Stimulated activated memory B cell treated with anti-CD40 and anti-IgM and Interleukin-4, amounts not matched to agents 10 μg/mL and 1 μg/mL and 100 μg/mL, for 72 hours (primary cell): Measurements from ENCODE around the gene POU2AF1.

Experiments
- ATAC-seq: fragments of 150-1000 bp; cut with Tn5 transposase; 2 replicates; pipeline ENCODE4 v1.10.0; 2021
- H3K27ac Mint-ChIP-seq: one replicate; pipeline ENCODE4 v1.8.0; 2022; ENCODE audit warnings: mild to moderate bottlenecking, mixed read lengths
- H3K27me3 Mint-ChIP-seq: one replicate; pipeline ENCODE4 v1.8.0; 2022; ENCODE audit warnings: mixed read lengths
- H3K36me3 Mint-ChIP-seq: one replicate; pipeline ENCODE4 v1.8.0; 2022; ENCODE audit warnings: mixed read lengths
- H3K4me1 Mint-ChIP-seq: one replicate; pipeline ENCODE4 v1.8.0; 2022; ENCODE audit warnings: mixed read lengths
- H3K4me3 Mint-ChIP-seq: one replicate; pipeline ENCODE4 v1.8.0; 2022; ENCODE audit warnings: mild to moderate bottlenecking, moderate library complexity, mixed read lengths
- H3K9me3 Mint-ChIP-seq: one replicate; pipeline ENCODE4 v1.8.0; 2022; ENCODE audit warnings: mixed read lengths

Gene POU2AF1

GRCh38 chr11:111353776-111354600, 25.1 kb downstream of the POU2AF1 start:
- H3K4me1 Mint-ChIP-seq, result peaks cover 64% of the 10 kb centered on the region
- H3K9me3 Mint-ChIP-seq, result no peaks in the 10 kb centered on the region
- H3K27me3 Mint-ChIP-seq, result no peaks in the 10 kb centered on the region
- peaks cover 61% of the 10 kb centered on the region for H3K36me3 Mint-ChIP-seq
- H3K27ac Mint-ChIP-seq, result peak overlapping the region; percentile 81
- H3K4me3 Mint-ChIP-seq, result no peak overlapping the region
- ATAC-seq, result peak; percentile 14

- Mint-ChIP-seq H3K4me1 (peaks cover 64% of the 10 kb centered on the region), H3K9me3 (no peaks in the 10 kb centered on the region), H3K36me3 (peaks cover 61% of the 10 kb centered on the region), H3K27ac (peak overlapping the region; percentile 81), H3K4me3 (no peak overlapping the region), H3K27me3 (no peaks in the 10 kb centered on the region)
- ATAC-seq, result peak; percentile 49
Observed at GRCh38 chr11:111352935-111353710, 26.0 kb downstream of the POU2AF1 start.

- ATAC-seq, result no peak
- Mint-ChIP-seq H3K9me3 (no peaks in the 10 kb centered on the region), H3K27me3 (no peaks in the 10 kb centered on the region), H3K4me1 (peaks cover 63% of the 10 kb centered on the region), H3K4me3 (no peak overlapping the region), H3K27ac (peak overlapping the region; percentile 81), H3K36me3 (peaks cover 57% of the 10 kb centered on the region)
Observed at GRCh38 chr11:111352231-111352746, 26.8 kb downstream of the POU2AF1 start.

GRCh38 chr11:111351374-111352055, 27.6 kb downstream of the POU2AF1 start:
- H3K36me3 Mint-ChIP-seq, result peaks cover 49% of the 10 kb centered on the region
- H3K27ac Mint-ChIP-seq, result peak overlapping the region; percentile 61
- H3K27me3 Mint-ChIP-seq, result no peaks in the 10 kb centered on the region
- no peaks in the 10 kb centered on the region for H3K9me3 Mint-ChIP-seq
- H3K4me1 Mint-ChIP-seq, result peaks cover 56% of the 10 kb centered on the region
- H3K4me3 Mint-ChIP-seq, result no peak overlapping the region
- ATAC-seq, result no peak

- ATAC-seq, result no peak
- Mint-ChIP-seq H3K4me1 (peaks cover 60% of the 10 kb centered on the region), H3K27ac (peak overlapping the region; percentile 61), H3K27me3 (no peaks in the 10 kb centered on the region), H3K9me3 (no peaks in the 10 kb centered on the region), H3K36me3 (peaks cover 43% of the 10 kb centered on the region), H3K4me3 (no peak overlapping the region)
Observed at GRCh38 chr11:111350811-111351210, 28.3 kb downstream of the POU2AF1 start.

- H3K27ac Mint-ChIP-seq, result peak overlapping the region; percentile 3
- H3K36me3 Mint-ChIP-seq, result peaks cover 27% of the 10 kb centered on the region
- ATAC-seq, result no peak
- no peak overlapping the region for H3K4me3 Mint-ChIP-seq
- no peaks in the 10 kb centered on the region for H3K9me3 Mint-ChIP-seq
- peaks cover 55% of the 10 kb centered on the region for H3K4me1 Mint-ChIP-seq
- no peaks in the 10 kb centered on the region for H3K27me3 Mint-ChIP-seq
Observed at GRCh38 chr11:111349191-111349695, 29.8 kb downstream of the POU2AF1 start.

- peaks cover 48% of the 10 kb centered on the region for H3K4me1 Mint-ChIP-seq
- peaks cover 16% of the 10 kb centered on the region for H3K36me3 Mint-ChIP-seq
- no peak overlapping the region for H3K27ac Mint-ChIP-seq
Observed at GRCh38 chr11:111348147-111348546, 30.9 kb downstream of the POU2AF1 start.

GRCh38 chr11:111347723-111348115, 31.4 kb downstream of the POU2AF1 start:
- Mint-ChIP-seq H3K27me3 (no peaks in the 10 kb centered on the region), H3K9me3 (no peaks in the 10 kb centered on the region), H3K36me3 (peaks cover 12% of the 10 kb centered on the region), H3K27ac (no peak overlapping the region), H3K4me1 (peaks cover 43% of the 10 kb centered on the region), H3K4me3 (no peak overlapping the region)
- ATAC-seq, result no peak

More at GRCh38 chr11:111348147-111348546, 30.9 kb downstream of the POU2AF1 start:
- no peak for ATAC-seq
- Mint-ChIP-seq H3K9me3 (no peaks in the 10 kb centered on the region), H3K4me3 (no peak overlapping the region), H3K27me3 (no peaks in the 10 kb centered on the region)

GRCh38 chr11:111347002-111347722, 31.9 kb downstream of the POU2AF1 start:
- no peak overlapping the region for H3K4me3 Mint-ChIP-seq
- H3K27ac Mint-ChIP-seq, result no peak overlapping the region
- no peak for ATAC-seq
- no peaks in the 10 kb centered on the region for H3K9me3 Mint-ChIP-seq
- H3K4me1 Mint-ChIP-seq, result peaks cover 38% of the 10 kb centered on the region
- H3K27me3 Mint-ChIP-seq, result no peaks in the 10 kb centered on the region
- H3K36me3 Mint-ChIP-seq, result peaks cover 7% of the 10 kb centered on the region

- Mint-ChIP-seq H3K27me3 (no peaks in the 10 kb centered on the region), H3K9me3 (peaks cover 4% of the 10 kb centered on the region), H3K4me3 (no peak overlapping the region), H3K4me1 (peaks cover 17% of the 10 kb centered on the region), H3K27ac (no peak overlapping the region), H3K36me3 (peaks cover 8% of the 10 kb centered on the region)
- ATAC-seq, result no peak
Observed at GRCh38 chr11:111344032-111344431, 35.0 kb downstream of the POU2AF1 start.

GRCh38 chr11:111342329-111342728, 36.7 kb downstream of the POU2AF1 start:
- Mint-ChIP-seq H3K27ac (no peak overlapping the region), H3K4me3 (no peak overlapping the region), H3K4me1 (peaks cover 17% of the 10 kb centered on the region), H3K27me3 (no peaks in the 10 kb centered on the region), H3K9me3 (peaks cover 4% of the 10 kb centered on the region), H3K36me3 (peaks cover 8% of the 10 kb centered on the region)
- ATAC-seq, result no peak

GRCh38 chr11:111339758-111340388, 39.2 kb downstream of the POU2AF1 start:
- H3K4me3 Mint-ChIP-seq, result no peak overlapping the region
- no peaks in the 10 kb centered on the region for H3K27me3 Mint-ChIP-seq
- ATAC-seq, result no peak
- H3K4me1 Mint-ChIP-seq, result peaks cover 4% of the 10 kb centered on the region
- H3K36me3 Mint-ChIP-seq, result peaks cover 8% of the 10 kb centered on the region
- H3K9me3 Mint-ChIP-seq, result peaks cover 4% of the 10 kb centered on the region
- no peak overlapping the region for H3K27ac Mint-ChIP-seq

- Mint-ChIP-seq H3K9me3 (peaks cover 4% of the 10 kb centered on the region), H3K27me3 (no peaks in the 10 kb centered on the region)
- ATAC-seq, result no peak
Observed at GRCh38 chr11:111336582-111337256, 42.4 kb downstream of the POU2AF1 start.

More at GRCh38 chr11:111336582-111337256, 42.4 kb downstream of the POU2AF1 start:
- Mint-ChIP-seq H3K27ac (no peak overlapping the region), H3K4me1 (peaks cover 6% of the 10 kb centered on the region), H3K36me3 (peaks cover 22% of the 10 kb centered on the region), H3K4me3 (no peak overlapping the region)
